GDM1 (cell line): ENCODE measurements around the gene ERBB3.

Experiments
- DNase-seq: peaks from one replicate; lab custom pipeline; 2025; lab: John Stamatoyannopoulos, UW

The ERBB3 gene

GRCh38 chr12:56078931-56079722, 838 bp upstream of the ERBB3 start:
- DNase-seq: no peak

GRCh38 chr12:56080556-56081138, 682 bp downstream of the ERBB3 start:
- no peak for DNase-seq

GRCh38 chr12:56081393-56082347, 1.7 kb downstream of the ERBB3 start:
- no peak for DNase-seq

- DNase-seq: no peak
Observed at GRCh38 chr12:56082382-56082781, 2.4 kb downstream of the ERBB3 start.

GRCh38 chr12:56082967-56083366, 3.0 kb downstream of the ERBB3 start:
- DNase-seq: no peak

- no peak for DNase-seq
Observed at GRCh38 chr12:56084958-56085543, 5.1 kb downstream of the ERBB3 start.

- DNase-seq: no peak
Observed at GRCh38 chr12:56086096-56086495, 6.1 kb downstream of the ERBB3 start.

- no peak for DNase-seq
Observed at GRCh38 chr12:56086608-56087007, 6.6 kb downstream of the ERBB3 start.

GRCh38 chr12:56087220-56087619, 7.3 kb downstream of the ERBB3 start:
- DNase-seq: no peak

GRCh38 chr12:56097738-56098137, 17.8 kb downstream of the ERBB3 start:
- DNase-seq: no peak

- no peak for DNase-seq
Observed at GRCh38 chr12:56098592-56098991, 18.6 kb downstream of the ERBB3 start.

- no peak for DNase-seq
Observed at GRCh38 chr12:56099787-56100186, 19.8 kb downstream of the ERBB3 start.

- DNase-seq: no peak
Observed at GRCh38 chr12:56101045-56101444, 21.1 kb downstream of the ERBB3 start.

- no peak for DNase-seq
Observed at GRCh38 chr12:56102683-56103065, 22.7 kb downstream of the ERBB3 start.

- no peak for DNase-seq
Observed at GRCh38 chr12:56103066-56103711, 23.2 kb downstream of the ERBB3 start.

- no peak for DNase-seq
Observed at GRCh38 chr12:56103823-56104108, 23.8 kb downstream of the ERBB3 start.

GRCh38 chr12:56104109-56104814, 24.3 kb downstream of the ERBB3 start, which contains the start of gene PA2G4:
TSS of gene PA2G4 (plus strand) at chr12:56104559. CDS start at chr12:56104738, 179 bp downstream.
- peak; percentile 99 for DNase-seq

- DNase-seq: no peak
Observed at GRCh38 chr12:56104815-56105608, 25.0 kb downstream of the ERBB3 start.

- no peak for DNase-seq
Observed at GRCh38 chr12:56105609-56105902, 25.6 kb downstream of the ERBB3 start.

GRCh38 chr12:56107242-56107641, 27.3 kb downstream of the ERBB3 start:
- DNase-seq: no peak

- DNase-seq: no peak
Observed at GRCh38 chr12:56110571-56110970, 30.6 kb downstream of the ERBB3 start.
